ENCODE measurements around the gene MAGEA6. TPM values are rescaled to one million over a fixed set of nuclear protein-coding genes. Genes with fewer than 3 reads are reported as not detected.
"Not testable (repeated sequence)": the region's sequence is repeated elsewhere in the genome, so short reads cannot be mapped to it uniquely, and the experiment has no call there.

The MAGEA6 gene
- total RNA-seq, 2 donors from 2014 or later, result not detected

- H3K9me3 ChIP-seq, result no peaks in the 10 kb centered on the region
- no peak overlapping the region for H3K27ac ChIP-seq
- no peaks in the 10 kb centered on the region for H3K4me1 ChIP-seq
- no peak for DNase-seq (ENCODE audit: low spot score)
- H3K27me3 ChIP-seq, result no peaks in the 10 kb centered on the region
- H3K36me3 ChIP-seq, result no peaks in the 10 kb centered on the region
- no peak overlapping the region for H3K4me3 ChIP-seq
- TF ChIP-seq CTCF (IDR thresholded peaks at IDR 0.05), result no peak
These were observed 30.9 kb downstream of the MAGEA6 start for GRCh38 chrX:152738560-152738959.

- not testable (repeated sequence) for H3K4me3 ChIP-seq; H3K9me3 ChIP-seq; DNase-seq (ENCODE audit: low spot score); H3K36me3 ChIP-seq; H3K27me3 ChIP-seq; H3K27ac ChIP-seq; H3K4me1 ChIP-seq
These were observed 33.0 kb downstream of the MAGEA6 start for GRCh38 chrX:152736528-152736927.

- no peak for TF ChIP-seq CTCF (IDR thresholded peaks at IDR 0.05)
- Histone ChIP-seq H3K36me3 (no peaks in the 10 kb centered on the region), H3K27ac (no peak overlapping the region), H3K4me1 (no peaks in the 10 kb centered on the region), H3K9me3 (no peaks in the 10 kb centered on the region), H3K27me3 (no peaks in the 10 kb centered on the region), H3K4me3 (no peak overlapping the region)
- peak; percentile 44 for DNase-seq (ENCODE audit: low spot score)
These were observed 33.5 kb downstream of the MAGEA6 start for GRCh38 chrX:152735860-152736511.

GRCh38 chrX:152735101-152735500, 34.4 kb downstream of the MAGEA6 start:
- Histone ChIP-seq H3K4me3 (no peak overlapping the region), H3K9me3 (no peaks in the 10 kb centered on the region), H3K4me1 (no peaks in the 10 kb centered on the region), H3K36me3 (no peaks in the 10 kb centered on the region), H3K27me3 (no peaks in the 10 kb centered on the region), H3K27ac (no peak overlapping the region)
- no peak for DNase-seq (ENCODE audit: low spot score)
- TF ChIP-seq CTCF (IDR thresholded peaks at IDR 0.05), result no peak

- not testable (repeated sequence) for H3K4me1 ChIP-seq; DNase-seq (ENCODE audit: low spot score); H3K4me3 ChIP-seq; H3K27ac ChIP-seq; H3K9me3 ChIP-seq; H3K36me3 ChIP-seq; H3K27me3 ChIP-seq
These were observed 35.2 kb downstream of the MAGEA6 start for GRCh38 chrX:152734143-152734858.

GRCh38 chrX:152733261-152733975, 36.1 kb downstream of the MAGEA6 start, which contains the start of the genes CSAG1 and MAGEA12:
TSS of gene CSAG1 (minus strand) at chrX:152733721. CDS start at chrX:152732460, 1,261 bp downstream.
TSS of gene MAGEA12 (plus strand) at chrX:152733757. CDS start at chrX:152736162, 2,405 bp downstream.
- H3K4me1 ChIP-seq, result no peaks in the 10 kb centered on the region
- H3K27me3 ChIP-seq, result no peaks in the 10 kb centered on the region
- no peak within 1 kb of the TSS for H3K27ac ChIP-seq
- no peaks in the 10 kb centered on the region for H3K9me3 ChIP-seq
- no peak within 1 kb of the TSS for H3K4me3 ChIP-seq
- no peak for DNase-seq (ENCODE audit: low spot score)
- no peak for TF ChIP-seq CTCF (IDR thresholded peaks at IDR 0.05)
- no peaks in the 10 kb centered on the region for H3K36me3 ChIP-seq

All from right atrium auricular region (tissue), 2 donors.